ENCODE data around the gene VWA3B. TPM values are rescaled to one million over a fixed set of nuclear protein-coding genes. Genes with fewer than 3 reads are reported as not detected.

Gene VWA3B
- total and polyA plus RNA-seq, 2 donors from 2014 or later: 0.35 TPM; not detected in 1

- Histone ChIP-seq H3K4me3 (ENCODE audit: low read length in 3 of 3) (no peak overlapping the region), H3K9ac (ENCODE audit: low read length in 3 of 3) (no peak overlapping the region), H3K4me1 (ENCODE audit: control insufficient read depth in 2 of 3, insufficient read depth in 2 of 3, low read depth in 1 of 3, low read length in 3 of 3) (no peaks in the 10 kb centered on the region), H3K9me3 (ENCODE audit: control insufficient read depth in 2 of 3, insufficient read depth in 1 of 3, low read length in 3 of 3) (no peaks in the 10 kb centered on the region), H3K27me3 (ENCODE audit: control insufficient read depth, insufficient read depth, low read length) (no peaks in the 10 kb centered on the region), H3K27ac (ENCODE audit: low read depth in 2 of 2, low read length in 2 of 2) (no peak overlapping the region), H3K36me3 (ENCODE audit: control insufficient read depth in 2 of 3, insufficient read depth in 3 of 3, low read length in 3 of 3) (no peaks in the 10 kb centered on the region)
- FAIRE-seq (no peak), DNase-seq (no peak)
- intact Hi-C loops (cut with DNase I): no loop called here
- TF ChIP-seq CTCF (IDR thresholded peaks at IDR 0.05; ENCODE audit: borderline replicate concordance, extremely low read depth, insufficient read depth): no peak
These were observed 222.6 kb downstream of the VWA3B start for GRCh38 chr2:98309580-98309979.

GRCh38 chr2:98310010-98310409, 223.0 kb downstream of the VWA3B start:
- H3K27me3 ChIP-seq (ENCODE audit: control insufficient read depth, insufficient read depth, low read length): no peaks in the 10 kb centered on the region
- intact Hi-C loops (cut with DNase I): no loop called here
- H3K4me3 ChIP-seq (ENCODE audit: low read length in 3 of 3): no peak overlapping the region
- DNase-seq (no peak), FAIRE-seq (no peak)
- no peak overlapping the region for H3K27ac ChIP-seq (ENCODE audit: low read depth in 2 of 2, low read length in 2 of 2)
- H3K9ac ChIP-seq (ENCODE audit: low read length in 3 of 3): no peak overlapping the region
- H3K36me3 ChIP-seq (ENCODE audit: control insufficient read depth in 2 of 3, insufficient read depth in 3 of 3, low read length in 3 of 3): no peaks in the 10 kb centered on the region
- TF ChIP-seq CTCF (IDR thresholded peaks at IDR 0.05; ENCODE audit: borderline replicate concordance, extremely low read depth, insufficient read depth): no peak
- H3K4me1 ChIP-seq (ENCODE audit: control insufficient read depth in 2 of 3, insufficient read depth in 2 of 3, low read depth in 1 of 3, low read length in 3 of 3): no peaks in the 10 kb centered on the region
- H3K9me3 ChIP-seq (ENCODE audit: control insufficient read depth in 2 of 3, insufficient read depth in 1 of 3, low read length in 3 of 3): no peaks in the 10 kb centered on the region

GRCh38 chr2:98311090-98311489, 224.1 kb downstream of the VWA3B start:
- Histone ChIP-seq H3K4me3 (ENCODE audit: low read length in 3 of 3) (no peak overlapping the region), H3K4me1 (ENCODE audit: control insufficient read depth in 2 of 3, insufficient read depth in 2 of 3, low read depth in 1 of 3, low read length in 3 of 3) (no peaks in the 10 kb centered on the region), H3K9ac (ENCODE audit: low read length in 3 of 3) (no peak overlapping the region), H3K27me3 (ENCODE audit: control insufficient read depth, insufficient read depth, low read length) (no peaks in the 10 kb centered on the region), H3K36me3 (ENCODE audit: control insufficient read depth in 2 of 3, insufficient read depth in 3 of 3, low read length in 3 of 3) (no peaks in the 10 kb centered on the region), H3K9me3 (ENCODE audit: control insufficient read depth in 2 of 3, insufficient read depth in 1 of 3, low read length in 3 of 3) (no peaks in the 10 kb centered on the region), H3K27ac (ENCODE audit: low read depth in 2 of 2, low read length in 2 of 2) (no peak overlapping the region)
- DNase-seq (no peak), FAIRE-seq (no peak)
- no peak for TF ChIP-seq CTCF (IDR thresholded peaks at IDR 0.05; ENCODE audit: borderline replicate concordance, extremely low read depth, insufficient read depth)
- intact Hi-C loops (cut with DNase I): no loop called here

Data from kidney (tissue), 14 donors.